ENCODE data around the gene POLR1A.

The POLR1A gene

DNA sequence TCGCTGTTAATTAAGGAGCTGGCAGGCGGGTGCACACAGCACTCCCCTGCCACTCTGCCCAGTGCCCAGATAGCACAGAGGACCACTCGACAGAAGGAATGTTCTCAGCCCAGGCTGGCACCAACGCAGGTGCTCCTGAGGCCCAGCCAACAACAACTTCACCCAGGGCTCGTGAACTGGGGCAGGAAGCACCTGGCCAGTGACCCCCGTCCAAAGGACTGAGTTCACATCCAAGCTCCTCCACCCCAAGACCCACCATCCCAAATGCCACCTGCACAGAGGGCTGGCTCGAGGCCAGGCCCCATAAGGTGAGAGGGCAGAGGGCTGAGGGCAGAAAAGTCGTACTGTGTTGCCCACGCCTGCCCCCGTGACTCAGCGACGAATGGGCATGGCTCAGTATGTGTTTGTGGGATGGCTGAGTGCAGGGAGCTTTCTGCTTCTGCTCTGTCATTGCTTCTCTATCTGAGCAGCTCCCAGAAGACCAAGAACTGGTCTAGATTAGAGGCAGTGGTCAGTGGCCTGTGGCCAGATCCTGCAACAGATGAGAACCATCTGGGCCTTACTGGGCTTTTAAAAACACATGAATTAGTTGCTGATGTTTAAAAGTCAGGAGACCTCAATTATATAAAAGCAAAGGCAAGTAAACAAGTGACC, 68.4 kb downstream of the POLR1A start:
- DNase-seq = peak in 1 of 5 donors; percentile 55

DNA sequence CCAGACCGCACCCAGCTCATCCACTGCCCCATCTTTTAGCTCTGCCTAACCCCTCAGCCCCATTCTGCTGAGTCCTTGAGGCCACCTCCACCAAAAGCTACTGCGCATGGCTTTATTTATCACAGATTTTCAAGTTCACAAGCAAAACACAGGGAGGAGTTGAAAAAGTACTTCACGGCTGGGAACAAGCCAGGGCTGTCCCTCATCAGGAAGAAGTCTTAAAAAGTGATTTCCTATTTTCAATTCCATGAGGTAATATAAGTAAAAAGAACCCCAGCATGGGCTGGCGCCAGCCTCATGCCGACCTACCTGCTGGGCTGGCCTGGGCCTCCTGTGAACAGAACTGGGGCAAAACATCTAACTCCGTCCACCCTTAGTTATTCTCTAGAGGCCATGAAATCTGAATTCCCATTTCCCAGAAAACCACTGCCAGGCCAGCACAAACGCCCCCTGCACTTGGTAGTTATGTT, 69.0 kb downstream of the POLR1A start:
- DNase-seq = no peak

DNA sequence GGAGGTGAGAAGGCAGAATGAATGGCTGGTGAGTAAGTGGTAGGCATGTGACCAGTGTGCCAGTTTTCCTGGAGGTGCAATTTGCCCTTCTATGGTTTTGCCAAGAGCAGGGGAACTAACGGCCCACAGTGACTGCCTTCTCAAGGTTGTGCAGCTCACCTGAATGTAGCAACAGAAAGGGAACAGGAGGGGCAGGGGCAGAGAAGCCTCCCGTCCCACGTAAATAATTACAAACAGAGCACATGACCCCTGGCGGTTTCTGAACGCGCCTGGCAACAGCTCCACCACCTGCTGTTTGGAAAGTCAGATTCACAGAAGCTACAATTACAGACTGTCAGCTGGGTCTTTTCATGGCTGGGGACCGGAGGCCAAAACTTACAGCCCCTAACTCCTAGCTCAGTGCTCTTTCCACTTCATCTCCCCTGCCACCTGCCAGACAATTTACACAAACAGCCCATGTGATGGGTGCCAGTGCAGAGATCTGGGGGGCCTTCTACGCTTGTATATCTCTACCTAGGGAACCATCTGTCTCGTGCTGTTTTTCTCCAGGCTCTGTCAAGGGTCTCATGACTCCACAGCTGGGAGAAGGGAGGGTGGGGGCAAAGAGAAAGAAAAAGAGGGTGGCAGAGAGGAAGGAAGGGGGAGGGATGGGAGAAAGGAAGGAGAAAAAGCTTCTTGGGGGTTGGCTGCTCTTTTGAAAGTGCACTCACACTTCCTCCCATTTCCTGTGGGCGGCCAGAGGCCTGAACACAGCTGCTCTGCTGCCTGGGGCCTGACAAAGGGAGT, 69.6 kb downstream of the POLR1A start:
- DNase-seq = peak; percentile 45 to 84 (median 67)

DNA sequence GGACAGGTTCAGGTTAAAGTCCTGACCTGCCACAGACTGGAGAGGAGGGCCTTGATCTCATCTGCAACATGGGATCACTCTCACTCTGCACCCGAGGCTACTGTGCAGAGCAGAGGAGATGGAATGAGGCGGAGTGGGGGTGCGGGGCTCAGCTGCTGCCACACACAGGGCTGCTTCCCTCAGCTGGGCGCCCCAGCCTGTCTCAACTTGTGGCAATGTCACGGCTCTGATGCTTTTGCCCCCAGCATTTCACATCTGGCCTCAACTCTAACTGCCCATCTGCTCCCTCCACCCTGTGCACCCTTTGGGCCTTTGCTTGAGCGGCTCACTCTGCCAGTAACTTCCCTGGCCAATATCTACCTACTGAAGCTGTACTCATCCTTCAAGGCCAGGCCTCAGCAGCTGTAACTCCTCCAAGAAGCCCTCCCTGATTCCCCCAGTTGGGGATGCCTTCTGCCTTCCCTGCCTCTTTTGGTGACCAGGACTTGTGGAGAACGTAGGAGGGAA, 70.3 kb downstream of the POLR1A start:
- DNase-seq = no peak

DNA sequence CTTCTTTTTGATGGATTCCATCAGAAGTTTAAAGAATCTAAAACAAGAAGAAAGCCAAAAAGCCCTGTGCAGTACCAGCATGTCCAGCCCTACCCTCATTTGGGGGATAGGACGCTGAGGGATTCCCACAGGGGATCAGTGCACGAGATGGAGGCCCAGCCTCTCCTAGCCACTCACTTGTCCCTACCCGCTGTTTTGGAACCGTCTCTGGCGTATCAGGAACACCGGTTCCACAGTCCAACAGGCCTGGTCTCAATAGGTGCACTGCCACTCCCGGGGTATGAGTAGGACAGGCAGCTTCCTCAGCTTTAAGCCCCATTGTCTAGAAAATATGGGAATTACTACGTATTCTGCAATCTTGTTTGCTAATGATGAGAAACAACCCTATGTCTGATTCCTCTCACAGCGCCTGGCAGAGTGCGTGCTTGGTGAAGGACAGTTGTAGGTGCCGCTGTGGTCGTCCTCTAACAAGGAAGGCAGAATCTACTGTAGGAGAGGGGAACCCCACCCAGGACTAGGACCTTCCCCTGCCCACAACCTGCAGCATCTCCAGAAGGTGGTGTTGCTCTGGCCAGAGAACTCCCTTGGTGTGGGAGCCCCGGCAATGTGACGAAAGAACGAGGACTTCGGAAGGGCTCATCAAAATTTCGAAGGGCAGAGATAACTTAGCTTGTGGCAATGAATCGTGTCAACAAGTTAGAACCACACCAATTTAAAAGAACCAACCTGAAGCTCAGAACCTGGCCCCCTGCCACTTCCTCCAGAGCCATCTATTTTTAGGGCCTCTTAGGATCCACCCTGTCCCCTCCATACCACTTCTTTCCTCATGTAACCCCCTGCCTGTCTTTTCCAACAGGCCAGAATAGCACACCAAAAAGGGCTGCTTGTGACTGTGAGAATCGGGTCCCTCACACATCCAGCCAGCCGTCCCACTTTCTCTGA, 71.7 kb downstream of the POLR1A start:
- DNase-seq = no peak

DNA sequence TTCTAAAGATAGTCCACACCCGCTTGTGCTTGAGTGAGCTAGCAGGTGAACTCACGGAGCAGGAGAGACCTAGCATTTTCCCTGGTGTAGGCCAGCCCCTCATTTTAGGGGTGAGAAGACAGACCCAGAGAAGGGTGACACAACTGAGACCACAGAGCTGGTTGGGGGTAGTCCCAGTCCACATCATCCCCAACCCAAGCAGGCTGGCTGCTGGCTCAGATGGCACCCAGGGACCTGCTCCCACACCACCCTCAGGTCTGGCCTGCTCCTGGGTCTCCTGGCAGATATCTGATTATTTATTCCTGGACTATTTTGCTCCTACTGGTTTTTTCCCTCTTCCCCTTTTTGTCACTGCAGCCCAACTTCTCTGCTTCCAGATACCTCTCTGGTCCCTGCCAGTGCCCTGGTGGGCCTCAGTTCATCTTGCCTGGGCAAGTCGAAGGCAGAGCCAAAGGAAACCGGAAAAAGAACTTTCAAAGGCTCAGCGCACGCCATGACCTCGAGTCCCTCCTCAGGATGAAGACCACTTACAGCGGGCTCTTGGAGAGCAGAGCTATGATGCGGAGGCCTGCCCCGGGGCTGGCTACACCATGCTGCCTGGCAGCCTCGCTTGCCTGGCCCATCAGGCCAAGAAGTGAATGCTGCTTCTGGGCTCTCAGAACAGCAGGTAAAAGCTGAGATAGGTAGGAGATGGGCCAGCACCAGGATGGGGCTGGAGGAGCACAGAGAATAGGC, 72.7 kb downstream of the POLR1A start:
- no peak for DNase-seq

DNA sequence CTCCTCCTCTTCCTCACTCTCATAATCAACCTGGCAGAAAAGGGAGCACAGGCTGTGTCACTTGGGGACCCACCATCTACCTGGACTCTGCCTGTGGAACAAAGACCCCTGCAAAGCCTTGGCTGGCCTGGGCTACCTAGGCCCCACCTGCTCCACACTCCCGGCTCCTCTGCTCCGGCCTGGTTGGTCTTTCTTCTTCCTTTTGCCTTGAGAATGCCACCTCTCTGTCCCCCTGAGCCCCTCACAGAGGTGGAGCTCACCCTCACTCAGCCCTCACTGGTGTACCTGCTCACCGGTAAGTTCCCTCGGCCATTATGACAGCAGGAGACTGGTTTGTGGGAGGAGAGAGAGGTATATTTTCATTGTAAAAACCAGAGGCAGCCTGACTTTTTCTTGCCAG, 74.1 kb downstream of the POLR1A start:
- DNase-seq = no peak

DNA sequence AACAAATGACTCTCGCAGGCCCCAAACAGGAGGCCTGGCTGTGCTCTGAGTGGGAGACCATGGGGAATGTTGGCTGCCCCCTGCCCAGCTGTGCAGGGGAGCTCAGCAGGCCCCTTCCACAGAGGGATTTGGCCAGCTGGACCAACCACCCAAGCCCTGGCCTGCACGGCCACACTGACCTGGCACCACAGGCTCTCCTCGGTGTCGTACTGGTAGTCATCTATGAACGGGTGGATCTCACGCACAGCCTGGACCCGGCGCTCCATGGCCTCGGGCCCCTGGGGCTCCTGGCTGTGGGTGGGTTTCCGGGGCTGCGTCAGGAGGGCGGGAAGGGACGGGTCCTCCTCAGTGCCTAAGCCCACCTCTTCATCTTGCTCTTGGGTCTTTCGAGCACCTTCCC, 74.5 kb downstream of the POLR1A start:
- no peak for DNase-seq

DNA sequence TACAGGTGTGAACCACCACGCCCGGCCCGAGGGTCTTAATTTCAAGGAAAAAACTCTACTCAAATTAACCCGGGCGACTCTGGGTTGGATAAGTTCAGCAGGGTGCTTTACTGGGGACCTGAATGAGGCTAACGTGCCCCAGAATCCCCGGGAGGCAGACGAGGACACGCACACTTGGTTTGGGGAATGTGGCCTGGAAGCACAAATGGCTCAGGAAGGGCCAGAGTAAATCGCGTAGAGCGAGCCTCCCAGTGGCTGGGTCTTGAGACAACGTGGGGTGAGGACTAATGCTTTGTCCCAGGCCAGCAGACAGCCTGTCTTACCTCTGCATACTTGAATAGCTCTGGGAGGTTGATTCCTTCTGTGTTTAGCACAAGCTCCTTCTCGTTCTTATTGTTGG, 75.8 kb downstream of the POLR1A start:
- DNase-seq = no peak

DNA sequence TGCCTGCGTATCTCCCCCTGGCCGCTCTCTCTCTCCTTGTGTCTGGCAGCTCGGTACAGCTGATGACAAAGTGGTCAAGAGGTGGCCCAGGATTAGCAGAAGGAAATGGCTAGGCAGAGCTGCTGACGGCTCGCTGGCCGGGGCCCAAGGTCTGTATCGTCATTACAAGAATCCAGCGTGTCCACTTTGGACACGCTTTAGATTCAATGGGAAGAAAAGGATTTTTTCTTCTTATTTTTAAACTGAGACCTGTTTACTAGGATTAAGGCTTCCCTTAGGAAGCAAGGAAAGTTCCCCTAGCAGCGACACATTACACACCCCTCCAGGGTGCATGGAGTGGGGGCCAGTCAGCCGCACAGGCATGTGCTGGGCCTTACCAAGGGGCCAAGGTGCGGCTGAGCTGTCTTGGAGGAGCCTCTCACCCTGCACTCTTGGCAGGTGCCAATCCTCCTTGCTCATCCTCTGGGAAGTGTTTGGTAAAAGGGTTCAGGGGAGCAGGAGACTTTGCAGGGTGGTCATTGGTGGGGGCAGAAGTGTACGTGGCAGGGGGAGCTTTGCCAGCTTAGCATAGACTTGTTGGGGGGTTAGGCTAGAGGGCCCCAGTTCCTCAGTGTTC, 76.8 kb downstream of the POLR1A start:
- no peak for DNase-seq

DNA sequence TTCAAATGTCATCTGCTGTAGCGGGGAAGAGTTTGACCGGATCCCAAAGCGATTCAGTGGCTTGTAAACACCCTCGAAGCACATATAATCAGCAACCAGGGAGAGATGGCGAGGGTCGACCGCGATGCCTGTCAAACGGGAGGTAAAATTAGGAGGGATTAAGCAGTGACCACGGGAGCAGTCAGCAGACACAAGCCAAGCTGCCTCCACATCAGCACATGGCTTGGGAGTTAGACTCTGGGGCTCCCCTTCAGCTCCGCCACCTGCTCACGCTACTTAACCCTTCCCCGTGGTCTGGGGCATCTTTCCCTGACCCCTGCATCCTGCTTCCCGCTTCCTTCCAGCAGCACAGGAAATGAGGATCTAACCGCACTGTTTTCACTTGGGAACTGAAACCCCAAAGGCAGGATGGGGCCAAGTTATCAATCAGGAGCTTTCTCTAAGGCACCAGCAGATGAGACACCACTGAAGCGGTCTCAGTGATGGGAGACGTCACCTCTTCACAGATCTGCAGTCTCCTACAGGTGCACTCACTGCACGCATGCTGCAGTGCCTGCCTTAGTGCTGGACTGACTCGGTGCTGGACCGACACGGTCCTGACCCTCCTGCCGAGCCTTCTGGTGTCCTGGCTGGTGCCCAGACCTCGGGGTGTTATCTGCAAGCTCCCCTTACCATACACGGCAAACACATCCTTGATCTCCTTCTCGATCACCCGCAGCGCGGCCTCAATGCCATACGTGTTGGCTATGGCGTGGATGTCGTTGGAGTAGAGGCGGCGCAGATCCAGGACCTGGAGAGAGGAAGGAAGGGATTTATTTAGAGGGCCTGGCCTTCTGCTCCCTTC, 77.5 kb downstream of the POLR1A start:
- DNase-seq = no peak

DNA sequence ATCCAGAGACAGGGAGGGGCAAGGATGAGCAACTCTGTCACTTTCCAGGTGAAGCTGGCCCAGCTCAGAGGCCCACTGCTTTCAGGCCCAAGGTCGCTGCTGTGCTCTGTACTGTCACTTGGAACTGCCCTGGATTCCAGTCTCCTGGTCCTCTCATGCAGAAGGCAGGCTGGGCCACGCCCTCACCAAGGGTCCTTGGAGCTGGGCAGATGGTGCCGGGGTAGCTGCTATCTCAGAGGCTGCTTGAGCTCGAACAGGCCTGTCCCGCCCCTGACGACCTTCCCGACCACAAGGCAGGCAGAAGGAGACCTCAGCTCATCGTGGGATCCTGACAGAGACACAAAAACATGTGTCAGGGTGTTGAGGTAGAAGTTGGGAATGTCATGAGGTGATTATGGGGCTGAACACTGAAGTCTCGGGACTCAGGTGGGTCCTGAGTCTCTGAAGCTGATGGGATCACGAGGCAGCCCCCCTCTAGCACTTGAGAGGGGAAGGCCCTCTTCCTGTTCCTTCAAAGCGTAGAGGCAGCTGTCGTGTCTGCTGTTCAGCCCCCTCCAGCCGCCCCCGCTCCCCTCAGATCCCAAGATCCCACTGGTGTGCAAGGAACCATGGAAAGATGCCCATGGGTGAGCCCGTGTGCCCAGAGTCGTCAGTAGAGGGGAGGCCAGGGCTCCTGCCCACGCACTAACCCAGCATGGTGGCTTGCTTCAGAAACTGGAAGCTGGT, 78.3 kb downstream of the POLR1A start:
- DNase-seq = no peak

DNA sequence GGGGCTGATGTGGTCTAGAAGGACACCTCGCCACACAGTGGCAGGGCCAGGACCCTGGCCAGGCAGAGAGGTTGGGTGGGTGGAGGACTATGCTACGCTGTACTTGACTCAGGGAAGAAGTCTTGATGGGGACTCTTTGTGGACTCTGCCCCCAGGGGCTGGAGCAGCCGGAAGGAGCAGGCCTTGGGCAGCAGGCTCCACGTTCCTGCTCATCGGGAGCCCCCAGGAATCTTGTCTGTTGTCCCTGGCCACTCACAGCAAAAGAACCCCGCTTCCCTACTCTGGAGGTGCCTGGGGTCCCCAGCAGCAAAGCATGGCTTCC, 79.0 kb downstream of the POLR1A start:
- DNase-seq = no peak

DNA sequence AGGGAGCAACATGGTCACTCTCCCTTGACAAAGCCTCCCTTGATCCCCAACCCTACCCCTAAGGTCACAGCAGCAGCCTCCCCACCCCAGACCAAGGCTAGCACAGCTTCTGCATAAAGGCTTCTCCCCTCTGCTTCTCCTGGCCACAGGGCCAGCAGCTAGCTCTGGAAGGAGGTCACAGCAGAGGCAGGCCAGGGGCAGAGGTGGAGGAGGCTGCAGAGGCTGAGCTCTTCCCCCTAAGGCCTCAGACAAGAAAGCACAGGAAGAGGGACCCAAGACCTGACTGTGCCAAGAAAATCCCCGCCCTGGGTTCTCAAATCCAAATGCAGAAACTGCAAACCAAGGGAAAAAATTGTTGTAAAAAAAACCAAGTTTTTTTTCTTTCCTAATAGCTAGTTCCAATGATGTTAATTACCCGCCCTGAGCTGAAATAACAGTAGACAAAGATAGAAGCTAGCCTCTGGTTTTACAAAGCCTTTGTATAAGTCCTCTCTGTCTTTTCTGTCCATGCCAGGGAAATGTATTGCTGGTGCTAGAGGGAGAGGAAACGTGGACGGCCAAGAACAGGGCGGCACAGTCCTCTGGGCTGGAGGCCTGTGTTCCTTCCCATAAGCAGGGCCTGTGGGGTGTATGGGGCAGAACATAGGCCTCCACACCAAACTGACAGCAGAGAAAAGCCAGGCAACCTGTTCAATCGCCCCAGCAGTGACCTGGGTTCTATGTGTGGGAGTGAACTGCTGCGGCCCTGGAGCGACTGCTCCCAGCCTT, 79.5 kb downstream of the POLR1A start:
- no peak for DNase-seq

DNA sequence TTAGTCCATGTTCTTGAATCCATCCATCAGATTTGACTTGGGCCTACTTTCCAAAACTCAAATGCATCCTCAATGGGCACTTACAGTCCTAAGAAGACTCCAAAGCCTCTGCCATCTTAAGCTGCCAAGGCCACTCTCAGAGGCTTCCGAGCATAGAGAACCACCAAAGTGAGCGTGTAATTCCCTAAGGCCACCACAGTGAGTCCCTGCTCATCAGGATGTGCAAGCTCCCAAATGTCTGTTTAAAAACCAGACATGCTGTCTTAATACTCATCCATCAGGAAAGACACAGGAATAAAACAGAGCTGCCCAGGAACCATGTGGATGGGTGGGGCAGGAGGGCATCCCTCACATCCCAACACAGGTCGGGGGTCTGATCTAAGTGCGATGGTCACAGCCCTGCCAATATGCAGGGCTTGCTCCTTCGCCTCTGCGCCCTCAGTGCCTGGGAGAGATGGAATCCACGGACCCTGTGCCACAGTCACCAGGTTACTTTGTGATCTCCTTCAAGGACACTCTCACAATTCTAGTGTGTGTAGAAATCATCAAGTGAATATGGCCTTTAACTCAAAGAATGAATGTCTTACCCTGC, 80.4 kb downstream of the POLR1A start:
- no peak for DNase-seq

DNA sequence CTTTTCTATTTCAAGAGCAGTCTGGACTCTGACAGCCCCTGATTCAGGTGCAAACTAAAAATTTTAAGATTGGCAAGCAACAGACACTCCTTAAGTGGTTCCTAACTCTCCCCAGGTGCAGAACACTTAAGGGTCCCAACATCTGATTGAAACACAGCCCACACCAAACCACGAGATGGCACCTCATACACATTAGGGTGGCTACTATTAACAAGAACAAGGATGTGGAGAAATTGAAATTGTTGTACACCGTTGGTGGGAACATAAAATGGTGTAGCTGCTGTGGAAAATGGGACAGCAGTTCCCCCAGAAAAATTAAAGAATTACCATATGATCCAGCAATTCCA, 82.3 kb downstream of the POLR1A start:
- DNase-seq = no peak

DNA sequence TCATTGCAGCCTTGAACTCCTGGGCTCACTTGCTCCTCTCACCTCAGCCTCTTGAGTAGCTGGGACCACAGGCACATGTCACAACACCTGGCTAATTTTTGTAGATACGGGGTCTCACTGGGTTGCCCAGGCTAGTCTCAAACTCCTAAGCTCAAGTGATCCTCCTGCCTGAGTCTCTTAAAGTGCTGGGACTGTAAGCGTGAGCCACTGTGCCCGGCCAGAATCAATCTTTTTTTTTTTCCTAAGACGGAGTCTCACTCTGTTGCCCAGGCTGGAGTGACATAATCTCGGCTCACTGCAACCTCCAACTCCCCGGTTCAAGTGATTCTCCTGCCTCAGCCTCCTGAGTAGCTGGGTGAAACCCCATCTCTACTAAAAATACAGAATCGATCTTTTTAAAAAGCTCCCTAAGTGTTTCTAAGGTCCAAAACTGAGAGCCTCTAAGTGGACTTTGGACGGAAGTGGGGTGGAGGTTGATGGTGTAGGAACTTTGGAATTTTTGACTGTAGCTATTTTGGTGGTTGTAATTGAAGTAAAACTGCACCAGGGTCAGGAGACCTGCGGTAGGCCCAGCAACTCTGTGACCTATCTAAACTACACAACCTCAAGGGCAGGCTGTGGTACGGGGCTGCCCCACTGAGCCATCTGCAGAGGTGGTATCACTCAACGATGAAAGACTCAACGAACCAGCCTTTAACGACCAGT, 82.9 kb downstream of the POLR1A start:
- no peak for DNase-seq

Data from T-helper 1 cell (primary cell).